Raji (cell line): ENCODE results near the gene PDK2.

Source experiments
- POLR2A ChIP-seq: IDR thresholded peaks from 2 replicates; pipeline ENCODE4 v1.6.1; 2011; ENCODE audit warnings: low read depth, low read length, control low read depth; ENCODE audit not compliant: insufficient read depth

PDK2 gene

DNA sequence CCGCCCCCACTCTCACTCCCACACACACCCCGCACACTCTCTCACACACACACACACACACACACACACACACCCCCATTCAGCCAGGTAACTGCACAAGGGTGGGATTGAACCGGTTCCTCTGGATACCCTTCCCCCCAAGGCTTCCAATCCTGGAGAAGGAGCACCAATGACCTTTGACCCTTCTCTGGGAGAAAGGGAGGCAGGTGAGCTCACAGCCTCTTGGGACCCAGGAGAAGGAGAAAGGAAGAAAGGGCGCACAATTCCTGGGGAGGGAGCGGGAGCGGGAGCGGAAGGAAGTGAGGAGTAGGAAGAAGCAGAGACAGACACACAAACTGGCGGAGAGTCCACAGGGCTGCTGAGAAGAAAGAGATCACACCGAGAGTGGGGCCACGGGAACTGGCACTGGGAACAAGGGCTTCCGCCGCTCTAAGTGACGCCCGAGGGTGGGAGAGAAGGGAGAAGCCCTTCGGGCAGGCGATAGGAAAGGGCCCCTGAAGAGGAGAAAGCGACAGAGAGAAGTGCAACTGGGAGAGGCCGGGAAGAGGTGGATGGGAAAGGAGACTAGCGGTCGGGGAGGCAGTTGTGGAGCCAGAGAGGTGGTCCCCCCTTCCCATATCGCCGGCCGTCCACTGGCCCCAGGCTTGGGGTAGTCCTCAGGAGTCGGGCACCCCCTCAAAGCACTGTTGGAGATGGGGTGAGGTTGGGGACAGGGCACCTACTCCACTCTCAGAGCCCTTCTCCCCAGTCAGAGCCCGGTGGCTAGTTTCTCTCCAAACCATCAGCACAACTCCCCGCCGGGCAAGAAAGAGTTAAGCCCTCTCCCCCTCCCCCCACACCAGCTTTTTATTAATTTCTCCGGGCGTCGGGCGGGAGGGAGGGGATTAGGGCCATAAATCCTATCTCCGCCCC, 33.5 kb downstream of the PDK2 start:
- no peak for TF ChIP-seq POLR2A

DNA sequence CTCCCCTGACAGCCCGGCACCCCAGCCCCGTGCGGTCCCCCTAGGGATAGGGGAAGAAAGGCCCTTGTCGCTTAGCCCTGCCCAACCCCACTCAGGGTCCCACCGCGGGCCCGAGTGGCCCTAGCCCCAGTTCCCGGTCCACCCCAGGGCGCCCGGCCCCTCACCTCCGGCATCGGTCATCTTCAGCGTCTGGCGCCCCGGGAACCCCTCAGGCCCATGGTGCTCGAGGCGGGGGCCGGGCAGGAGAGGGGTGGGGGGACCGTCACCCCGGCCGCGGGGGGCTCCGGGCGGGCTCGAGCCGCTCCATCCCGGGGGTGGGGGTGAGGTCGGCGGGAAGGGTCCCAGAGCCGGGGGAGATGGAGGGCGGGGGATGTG, 34.2 kb downstream of the PDK2 start:
- TF ChIP-seq POLR2A, result no peak

- TF ChIP-seq POLR2A, result no peak
Measured at GRCh38 chr17:50129728-50130558, 34.8 kb downstream of the PDK2 start, which contains the start of gene SAMD14. Gene SAMD14, minus strand, starts transcription at chr17:50130160. Its CDS starts 5,201 bp downstream, at chr17:50124959.

DNA sequence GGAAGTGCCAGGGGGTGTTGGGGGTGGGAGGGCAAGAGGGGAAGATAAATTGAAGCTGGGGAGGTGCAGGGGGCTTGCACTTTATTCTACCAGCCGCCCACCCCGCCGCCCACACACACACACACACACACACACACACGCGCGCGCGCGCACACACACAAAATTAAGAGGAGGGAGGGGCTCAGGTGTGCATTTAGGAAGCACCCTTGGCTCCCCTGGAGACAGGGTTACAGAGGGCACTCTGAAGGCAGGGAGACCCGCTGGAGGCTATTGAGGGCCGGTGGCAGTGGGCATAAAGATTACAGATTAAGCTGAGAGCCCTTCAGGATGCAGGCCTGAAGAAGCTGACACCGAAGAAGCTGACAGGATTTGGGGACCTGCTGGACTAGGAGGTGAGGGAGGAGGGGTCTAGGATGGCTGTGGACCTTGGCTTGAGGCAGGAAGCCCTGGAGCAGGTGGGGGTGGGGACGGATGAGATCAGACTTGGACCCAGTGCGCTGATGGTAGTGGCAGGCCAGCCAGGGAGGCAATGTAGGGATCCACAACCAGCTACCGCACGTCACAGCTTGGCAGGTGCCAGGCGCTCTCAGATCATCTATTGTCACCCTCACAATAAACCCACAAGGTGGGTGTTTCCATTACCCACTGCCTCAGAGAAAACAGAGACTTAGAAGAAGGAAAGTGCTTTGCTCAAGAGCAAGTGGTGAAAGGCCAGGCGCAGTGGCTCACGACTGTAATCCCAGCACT, 35.6 kb downstream of the PDK2 start:
- no peak for TF ChIP-seq POLR2A

- TF ChIP-seq POLR2A, result no peak
Measured at GRCh38 chr17:50132104-50132794, 37.1 kb downstream of the PDK2 start.

GRCh38 chr17:50133028-50133768, 38.0 kb downstream of the PDK2 start:
- TF ChIP-seq POLR2A, result no peak

DNA sequence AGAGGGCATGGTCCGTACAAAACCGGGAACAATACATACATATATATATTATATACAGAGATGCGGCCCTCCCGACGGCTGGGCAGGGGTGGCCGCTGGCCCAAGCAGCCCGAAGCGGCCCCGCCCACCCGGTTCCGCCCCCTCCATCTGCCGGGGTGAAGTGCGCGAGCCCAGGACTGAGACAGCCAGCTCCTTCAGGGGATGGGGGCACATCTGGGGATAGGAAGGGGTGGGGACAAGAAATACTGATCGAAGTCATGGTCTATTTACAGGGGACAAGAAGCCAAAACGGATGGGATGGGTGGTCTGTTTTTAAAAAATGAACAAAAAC, 38.6 kb downstream of the PDK2 start:
- TF ChIP-seq POLR2A, result no peak

- TF ChIP-seq POLR2A, result no peak
Measured at GRCh38 chr17:50134206-50135110, 39.3 kb downstream of the PDK2 start.

GRCh38 chr17:50135316-50136095, 40.4 kb downstream of the PDK2 start:
- TF ChIP-seq POLR2A, result no peak

DNA sequence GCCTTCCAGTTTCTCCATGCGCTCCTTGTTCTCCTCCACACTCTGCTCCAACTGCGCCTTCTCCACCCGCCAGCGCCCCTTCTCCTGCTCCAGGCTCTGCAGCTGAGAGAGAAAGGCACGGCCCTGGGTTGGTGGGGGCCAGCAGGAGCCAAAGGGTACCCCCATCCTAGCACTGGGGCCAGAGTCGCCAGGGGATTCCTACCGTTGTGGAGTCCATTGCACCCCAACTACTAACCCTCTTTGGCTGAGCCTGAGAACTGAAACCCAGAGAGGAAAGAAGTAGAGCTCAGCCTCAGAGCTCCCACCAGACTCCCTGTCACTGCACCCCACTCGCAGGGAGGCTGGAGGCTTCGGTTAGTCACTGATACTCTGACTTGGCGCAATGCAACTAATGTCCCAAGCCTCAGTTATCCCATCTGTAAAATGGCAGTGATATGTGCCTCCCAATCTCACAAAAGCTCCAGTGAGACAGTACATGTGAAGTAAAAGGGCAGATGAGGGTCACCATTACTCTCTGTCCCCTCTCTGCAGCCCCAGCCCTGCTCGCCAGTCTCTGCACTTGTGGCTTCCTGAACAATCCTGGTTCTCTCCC, 41.0 kb downstream of the PDK2 start:
- no peak for TF ChIP-seq POLR2A

DNA sequence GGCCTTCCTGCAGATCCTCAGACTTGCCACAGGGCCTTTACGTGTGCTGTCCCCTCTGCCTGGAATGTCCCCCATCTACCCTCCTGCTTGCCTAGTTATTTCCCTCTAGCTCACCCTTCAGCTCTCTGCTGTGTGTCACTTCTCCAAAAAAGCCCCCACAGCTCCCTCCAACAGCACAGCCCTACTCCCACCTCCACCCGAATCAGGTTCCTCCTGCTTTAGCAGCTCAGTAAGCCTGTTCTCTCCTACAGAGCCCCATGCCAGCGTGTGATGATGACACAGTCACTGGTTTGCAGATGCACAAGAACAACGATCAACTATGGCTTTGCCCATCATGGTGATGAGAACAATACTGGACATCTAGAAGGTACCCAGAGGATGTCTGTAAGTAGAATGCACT, 41.9 kb downstream of the PDK2 start:
- no peak for TF ChIP-seq POLR2A

- no peak for TF ChIP-seq POLR2A
Measured at GRCh38 chr17:50139185-50139783, 44.1 kb downstream of the PDK2 start.
